GM18507 (cell line): ENCODE results near the gene SPEF2.
"Not testable (repeated sequence)": the region's sequence is repeated elsewhere in the genome, so short reads cannot be mapped to it uniquely, and the experiment has no call there.

ENCODE experiments used
- DNase-seq: peaks from one replicate; pipeline ENCODE4 v3.0.0; 2011; ENCODE audit warnings: low read depth; ENCODE audit not compliant: insufficient read length; ENCODE audit errors: extremely low spot score
- FAIRE-seq: peaks from 2 replicates; lab custom pipeline; 2011; peaks lifted over from hg19 to GRCh38; lab: Jason Lieb, UNC

The SPEF2 gene

DNA sequence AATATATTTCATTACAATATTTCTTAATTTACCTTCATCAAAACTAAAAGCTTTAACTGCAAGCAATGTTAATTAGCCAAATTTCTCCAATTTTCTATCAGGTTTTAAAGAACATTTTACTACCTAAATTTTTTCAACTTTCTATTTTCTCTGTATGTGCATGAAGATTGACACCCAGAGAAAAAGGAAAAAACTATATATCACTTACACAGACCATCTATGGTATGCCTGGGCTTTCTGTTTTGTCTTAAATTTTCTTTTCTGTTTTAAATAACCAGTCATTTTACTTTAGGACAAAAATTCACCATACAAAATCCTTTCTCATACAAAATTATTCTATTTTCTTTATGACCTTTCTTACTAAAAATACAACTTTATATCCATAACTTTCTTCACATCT is 225.2 kb downstream of the SPEF2 start:
- FAIRE-seq: no peak
- DNase-seq: no peak

- not testable (repeated sequence) for FAIRE-seq, DNase-seq
Measured at GRCh38 chr5:35845508-35845907, 227.8 kb downstream of the SPEF2 start.

DNA sequence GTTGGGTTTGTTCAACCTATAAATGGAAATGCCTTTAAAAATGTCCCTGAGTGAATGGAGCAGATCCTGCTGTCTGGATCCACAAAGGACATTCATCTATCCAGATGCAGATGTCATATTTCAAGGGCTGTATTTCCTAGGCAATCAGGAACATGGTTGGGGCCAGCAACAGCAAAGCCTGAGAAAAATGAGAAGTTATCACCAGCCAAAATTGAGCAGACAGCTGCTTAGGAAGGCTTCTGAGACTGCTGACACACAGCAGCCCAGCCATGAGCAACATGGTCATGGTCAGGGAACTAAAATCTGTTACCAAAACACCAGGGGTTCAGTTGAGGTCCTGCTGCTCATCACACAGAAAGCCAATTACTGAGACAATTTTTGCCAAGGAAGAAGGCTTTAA is 229.8 kb downstream of the SPEF2 start:
- FAIRE-seq (no peak), DNase-seq (no peak)

DNA sequence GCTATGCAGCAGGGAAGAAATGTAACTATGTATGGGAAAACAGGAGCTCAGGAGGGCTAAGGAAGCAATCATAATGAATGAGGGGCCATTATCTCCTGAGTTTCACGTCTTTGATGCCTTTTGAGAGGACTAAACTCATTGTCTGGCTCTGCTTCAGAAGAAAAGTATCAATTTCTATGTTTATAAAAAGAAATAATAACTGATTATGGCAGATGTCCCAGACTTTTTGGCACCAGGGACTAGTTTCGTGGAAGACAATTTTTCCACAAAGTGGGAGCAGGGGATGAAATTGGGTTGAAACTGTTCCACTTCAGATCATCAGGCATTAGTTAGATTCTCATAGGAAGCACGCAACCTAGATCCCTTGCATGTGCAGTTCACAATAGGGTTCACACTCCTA is 230.3 kb downstream of the SPEF2 start:
- FAIRE-seq: no peak

GRCh38 chr5:35849860-35850259 is 232.2 kb downstream of the SPEF2 start:
- no peak for DNase-seq
- FAIRE-seq: no peak

More for the DNA sequence above, 230.3 kb downstream of the SPEF2 start:
- no peak for DNase-seq

GRCh38 chr5:35850967-35851680 is 233.5 kb downstream of the SPEF2 start:
- FAIRE-seq (no peak), DNase-seq (no peak)

DNA sequence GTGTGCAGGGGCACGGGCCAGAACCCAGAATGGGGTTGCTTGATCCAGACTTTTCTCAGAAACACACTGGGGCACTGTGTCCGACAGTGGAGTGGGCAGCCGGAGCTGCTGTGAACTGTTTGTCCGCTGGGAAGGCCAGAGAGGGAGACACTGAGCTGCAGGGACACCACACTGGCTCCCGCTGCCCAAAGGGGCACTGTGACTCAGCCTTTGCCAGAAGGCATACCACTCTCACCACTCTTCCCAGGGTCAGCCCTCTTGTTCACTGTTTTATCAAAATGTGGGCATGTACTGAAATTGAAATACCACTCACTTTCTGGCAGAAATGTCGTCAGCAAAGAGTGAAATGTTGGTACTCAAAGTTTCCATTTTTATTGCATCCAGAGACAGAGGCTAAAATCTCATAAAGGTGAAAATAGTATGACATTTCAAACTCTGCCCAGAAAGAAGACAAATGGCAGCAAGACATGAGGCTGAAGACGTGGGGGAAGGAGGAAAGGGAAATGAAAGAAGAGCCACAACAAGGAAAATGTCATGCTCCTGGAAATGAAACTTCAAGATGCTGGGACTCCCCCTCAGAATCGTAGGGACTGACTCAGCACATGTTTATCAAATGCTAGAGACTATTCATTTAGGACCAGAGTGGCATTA is 234.5 kb downstream of the SPEF2 start:
- peak; percentile 61 for FAIRE-seq
- no peak for DNase-seq

DNA sequence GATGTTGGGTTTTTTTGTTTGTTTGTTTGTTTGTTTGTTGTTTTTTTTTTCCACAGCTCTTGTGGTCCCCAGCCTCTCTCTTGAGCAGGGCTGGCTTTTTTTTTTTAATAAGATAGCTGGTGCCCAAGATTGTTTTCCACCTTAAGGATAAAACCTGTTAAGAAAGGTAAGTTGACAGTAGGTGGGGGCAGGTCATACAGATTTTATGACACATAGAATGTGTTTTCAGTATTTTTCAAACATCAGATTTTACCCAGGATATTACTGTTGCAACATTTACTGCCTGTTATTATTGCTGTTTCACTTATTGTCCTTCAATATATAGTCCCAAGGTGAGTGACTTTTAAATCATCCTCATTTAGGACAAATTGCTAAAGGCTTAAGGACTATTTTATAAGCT is 235.1 kb downstream of the SPEF2 start:
- FAIRE-seq (no peak), DNase-seq (no peak)

DNA sequence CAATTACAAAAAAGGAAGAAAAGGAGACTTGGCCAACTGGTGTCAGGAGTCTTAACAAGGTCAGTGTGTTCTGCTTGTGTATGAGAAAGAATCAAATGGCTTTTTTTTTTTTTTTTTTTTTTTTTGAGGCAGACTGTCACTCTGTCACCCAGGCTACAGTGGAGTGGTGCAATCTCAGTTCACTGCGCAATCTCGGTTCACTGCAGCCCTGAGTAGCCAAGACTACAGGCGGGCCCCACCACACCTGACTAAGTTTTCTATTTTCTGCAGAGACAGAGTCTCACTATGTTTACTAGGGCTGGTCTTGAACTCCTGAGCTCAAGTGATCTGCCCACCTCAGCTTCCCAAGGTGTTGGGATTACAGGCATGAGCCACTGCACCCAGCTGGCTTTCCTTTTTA is 236.0 kb downstream of the SPEF2 start:
- FAIRE-seq (no peak), DNase-seq (no peak)

DNA sequence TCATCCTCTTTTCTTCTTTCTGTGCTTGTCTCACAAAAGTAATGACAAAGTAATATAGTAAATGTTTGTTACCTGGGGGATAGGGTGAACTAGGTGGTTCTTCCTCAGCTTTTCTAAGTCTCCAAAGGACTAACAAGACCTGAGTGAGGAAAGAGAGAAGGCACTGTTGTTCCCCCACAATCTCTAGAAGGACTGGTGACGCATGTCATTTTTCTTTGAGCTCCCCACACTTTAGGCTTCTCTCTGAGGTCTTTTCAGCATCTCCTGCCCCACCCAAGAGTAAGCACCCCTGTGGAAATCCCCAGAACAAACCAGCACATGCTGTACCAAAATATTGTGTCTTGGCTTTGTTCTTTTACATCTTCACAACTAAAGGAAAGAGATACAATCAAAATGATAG is 236.6 kb downstream of the SPEF2 start:
- no peak for DNase-seq

DNA sequence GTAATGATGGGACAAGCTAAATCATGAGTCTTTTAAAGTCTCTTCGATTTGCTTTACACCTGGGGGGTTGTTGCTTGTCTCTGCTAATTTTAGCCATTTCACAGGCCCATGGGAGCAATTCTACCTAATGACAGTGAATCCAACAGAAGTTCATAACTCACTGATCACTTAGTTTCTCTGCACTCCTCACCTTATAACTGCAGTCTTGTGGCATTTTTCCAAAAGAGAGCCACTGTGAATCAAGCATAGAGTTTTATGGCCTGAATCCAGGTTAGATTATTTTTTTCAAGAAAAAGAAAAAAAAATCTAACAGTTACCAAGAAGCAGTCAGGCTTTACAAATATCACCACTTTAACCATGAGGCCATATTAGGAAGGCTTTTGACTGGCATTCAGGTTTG is 237.5 kb downstream of the SPEF2 start:
- DNase-seq (no peak), FAIRE-seq (no peak)

More for the DNA sequence above, 236.6 kb downstream of the SPEF2 start:
- FAIRE-seq: no peak

GRCh38 chr5:35856186-35856764 is 238.6 kb downstream of the SPEF2 start:
- DNase-seq, FAIRE-seq: not testable (repeated sequence)

GRCh38 chr5:35856765-35857351 is 239.2 kb downstream of the SPEF2 start, which contains the start of gene IL7R:
TSS of gene IL7R (plus strand) at chr5:35856891. CDS start at chr5:35856978, 87 bp downstream.
- no peak for DNase-seq
- no peak for FAIRE-seq

GRCh38 chr5:35857606-35858205 is 240.0 kb downstream of the SPEF2 start:
- FAIRE-seq: no peak
- no peak for DNase-seq

DNA sequence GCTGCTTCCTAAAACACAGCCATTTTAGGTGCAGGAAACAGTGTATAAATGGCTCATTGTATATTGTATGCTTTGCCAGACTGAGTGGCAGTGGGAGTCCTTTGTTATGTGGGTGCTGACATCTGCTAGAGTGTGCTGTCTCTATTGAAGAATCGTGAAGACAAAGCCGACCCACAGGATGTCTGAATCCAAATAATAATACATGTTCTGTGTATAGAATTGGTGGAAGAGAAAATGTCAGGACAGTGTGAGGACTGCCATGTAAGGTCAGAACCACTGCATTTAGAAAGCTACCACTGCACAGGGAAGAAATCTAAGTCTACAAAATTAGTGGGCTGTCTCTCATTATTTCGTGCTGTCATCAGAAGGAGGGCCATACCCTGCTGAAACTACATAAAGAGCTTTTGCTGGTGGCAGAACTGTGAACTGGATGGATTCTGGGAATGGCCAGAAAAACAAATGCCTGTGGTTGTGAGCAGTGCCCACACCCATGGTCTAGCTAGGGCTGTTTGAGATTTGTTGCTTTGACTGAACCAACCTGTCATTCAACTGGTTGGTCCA is 241.5 kb downstream of the SPEF2 start:
- FAIRE-seq: no peak
- DNase-seq: no peak

GRCh38 chr5:35860686-35861085 is 243.0 kb downstream of the SPEF2 start:
- no peak for DNase-seq
- FAIRE-seq: no peak

GRCh38 chr5:35861718-35862117 is 244.1 kb downstream of the SPEF2 start:
- FAIRE-seq (no peak), DNase-seq (no peak)

DNA sequence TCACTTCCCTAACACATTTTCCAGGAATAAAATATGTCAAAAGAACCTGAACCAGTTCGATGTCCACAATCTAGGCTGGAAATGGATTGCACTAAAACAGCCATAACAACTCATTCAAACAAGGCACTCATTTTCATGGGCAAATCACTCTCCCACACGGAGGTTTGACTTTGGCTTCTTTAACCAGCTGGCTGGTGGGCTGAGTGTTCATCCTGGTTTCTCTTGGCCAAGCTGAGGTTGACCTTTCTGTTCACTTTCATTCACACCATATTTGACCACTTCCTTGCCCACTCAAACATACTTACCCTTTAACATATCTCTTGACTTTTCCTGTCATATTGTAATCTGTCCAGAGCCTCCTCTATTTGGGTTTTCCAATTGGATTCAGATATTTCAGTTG is 244.5 kb downstream of the SPEF2 start:
- FAIRE-seq: no peak
- no peak for DNase-seq

GRCh38 chr5:35863159-35863558 is 245.5 kb downstream of the SPEF2 start:
- FAIRE-seq: no peak
- DNase-seq: no peak
